H1 (cell line): Measurements from ENCODE around the gene STAT4. TPM values are rescaled to one million over a fixed set of nuclear protein-coding genes. Genes with fewer than 3 reads are reported as not detected.

Experiments
- CTCF ChIA-PET: fragments of 300-600 bp; sonication (Branson Sonifier 250); formaldehyde crosslinking; loops from one replicate; lab custom pipeline; 2021; ENCODE audit not compliant: partially characterized antibody; lab: Charles Lee
- POLR2A ChIA-PET: fragments of 300-600 bp; sonication (Branson Sonifier 250); formaldehyde crosslinking; loops from one replicate; lab custom pipeline; 2021; ENCODE audit warnings: inconsistent platforms; ENCODE audit not compliant: partially characterized antibody; lab: Charles Lee
- DNase-seq, 2 experiments: peaks; one replicate each; pipeline versions ENCODE4 v3.0.0 to v3.0.0-alpha.2; 2010 to 2022; ENCODE audit warnings: low spot score in 2 of 2, low read depth in 1 of 2, mixed read lengths in 1 of 2
- FAIRE-seq: peaks from 2 replicates; lab custom pipeline; 2011; peaks lifted over from hg19 to GRCh38; lab: Jason Lieb, UNC
- H2AFZ ChIP-seq: 2 replicates; pipeline ENCODE4 v1.8.1; 2012; ENCODE audit warnings: low read length, inconsistent platforms
- H2AK5ac ChIP-seq: 2 replicates; pipeline ENCODE4 v1.6.1; 2013; ENCODE audit warnings: low read depth, low read length
- H2BK120ac ChIP-seq: replicated peaks from 2 replicates; pipeline ENCODE3; 2013; ENCODE audit warnings: low read depth, low read length, inconsistent platforms
- H2BK12ac ChIP-seq: 2 replicates; pipeline ENCODE4 v1.6.1; 2013; ENCODE audit warnings: low read depth, low read length
- H2BK15ac ChIP-seq: 2 replicates; pipeline ENCODE4 v1.6.1; 2013; ENCODE audit warnings: low read length
- H2BK20ac ChIP-seq: 2 replicates; pipeline ENCODE4 v1.6.1; 2013; ENCODE audit warnings: low read length
- H2BK5ac ChIP-seq: 2 replicates; pipeline ENCODE4 v1.6.1; 2013; ENCODE audit warnings: low read depth, low read length
- H3K14ac ChIP-seq: 2 replicates; pipeline ENCODE4 v1.6.1; 2013; ENCODE audit warnings: inconsistent platforms; ENCODE audit not compliant: insufficient read length
- H3K18ac ChIP-seq: 2 replicates; pipeline ENCODE4 v1.6.1; 2013; ENCODE audit warnings: low read length; ENCODE audit errors: extremely low read depth
- H3K23ac ChIP-seq: 2 replicates; pipeline ENCODE4 v1.6.1; 2013; ENCODE audit warnings: inconsistent platforms; ENCODE audit not compliant: insufficient read length
- H3K23me2 ChIP-seq: 2 replicates; pipeline ENCODE4 v1.6.1; 2013; ENCODE audit warnings: low read depth, low read length
- H3K27ac ChIP-seq: 2 replicates; pipeline ENCODE4 v1.6.1; 2011; ENCODE audit warnings: low read depth, low read length, inconsistent platforms
- H3K27me3 ChIP-seq, 4 experiments: replicated peaks in 1 of 4; 1 replicate in 1 of 4; 2 replicates in 3 of 4; pipeline versions ENCODE4 v1.6.1 to v1.8.1; 2011 to 2013; ENCODE audit warnings: low read length in 3 of 4, mild to moderate bottlenecking in 3 of 4, inconsistent platforms in 2 of 4, mixed read lengths in 2 of 4, moderate library complexity in 1 of 4; ENCODE audit not compliant: control insufficient read depth in 3 of 4, insufficient read depth in 3 of 4; ENCODE audit errors: extremely low read depth in 1 of 4
- H3K36me3 ChIP-seq, 4 experiments: 2 replicates each; pipeline versions ENCODE4 v1.6.1 to v1.8.1; 2011 to 2013; ENCODE audit warnings: mild to moderate bottlenecking in 4 of 4, low read length in 3 of 4, moderate library complexity in 2 of 4, control low read depth in 1 of 4, inconsistent platforms in 1 of 4; ENCODE audit not compliant: insufficient read depth in 4 of 4, control insufficient read depth in 2 of 4
- H3K4ac ChIP-seq: replicated peaks from 2 replicates; pipeline ENCODE3; 2013; ENCODE audit warnings: low read length, low read depth, mixed read lengths, inconsistent platforms; ENCODE audit not compliant: insufficient read length
- H3K4me1 ChIP-seq, 4 experiments: replicated peaks in 1 of 4; 1 replicate in 1 of 4; 2 replicates in 3 of 4; pipeline versions ENCODE4 v1.6.1 to v1.8.1; 2011 to 2013; ENCODE audit warnings: low read length in 3 of 4, inconsistent platforms in 2 of 4, mixed read lengths in 1 of 4; ENCODE audit not compliant: insufficient read depth in 4 of 4, control insufficient read depth in 3 of 4
- H3K4me2 ChIP-seq, 2 experiments: 2 replicates each; pipeline versions ENCODE4 v1.6.1 to v1.8.1; 2011 to 2013; ENCODE audit warnings: low read depth in 2 of 2, low read length in 2 of 2, control low read depth in 1 of 2, inconsistent platforms in 1 of 2, mild to moderate bottlenecking in 1 of 2; ENCODE audit not compliant: insufficient read depth in 1 of 2
- H3K4me3 ChIP-seq, 4 experiments: fragments of 200-600, 300-600 bp in 1 of 4; sonication (generic), shearing (Covaris generic), sonication (Bioruptor Twin) in 1 of 4; 2 replicates each; pipeline versions ENCODE4 v1.5.1 to v1.8.1; 2011 to 2016; ENCODE audit warnings: low read length in 4 of 4, low read depth in 3 of 4, control low read depth in 2 of 4, inconsistent platforms in 2 of 4, mild to moderate bottlenecking in 2 of 4, mixed read lengths in 1 of 4, moderate library complexity in 1 of 4; ENCODE audit not compliant: insufficient read depth in 2 of 4; ENCODE audit errors: extremely low read depth in 1 of 4
- H3K56ac ChIP-seq: replicated peaks from 2 replicates; pipeline ENCODE3; 2013; ENCODE audit warnings: low read depth, mild to moderate bottlenecking, mixed read lengths, low read length, inconsistent platforms; ENCODE audit not compliant: insufficient read length
- H3K79me1 ChIP-seq: 2 replicates; pipeline ENCODE4 v1.6.1; 2013; ENCODE audit warnings: low read depth, low read length, control low read depth
- H3K79me2 ChIP-seq, 2 experiments: 2 replicates each; pipeline versions ENCODE4 v1.6.1 to v1.8.1; 2012 to 2013; ENCODE audit warnings: low read length in 2 of 2, mild to moderate bottlenecking in 2 of 2, inconsistent platforms in 1 of 2; ENCODE audit not compliant: insufficient read depth in 2 of 2, control insufficient read depth in 1 of 2
- H3K9ac ChIP-seq, 4 experiments: replicated peaks in 1 of 4; 1 replicate in 1 of 4; 2 replicates in 3 of 4; pipeline versions ENCODE4 v1.6.1 to v1.8.1; 2011 to 2013; ENCODE audit warnings: low read depth in 3 of 4, low read length in 3 of 4, control low read depth in 2 of 4, mild to moderate bottlenecking in 2 of 4, moderate library complexity in 2 of 4, inconsistent platforms in 1 of 4; ENCODE audit errors: extremely low read depth in 1 of 4
- H3K9me3 ChIP-seq, 2 experiments: 2 replicates each; pipeline versions ENCODE4 v1.6.1 to v1.8.1; 2012 to 2013; ENCODE audit warnings: mild to moderate bottlenecking in 2 of 2, moderate library complexity in 2 of 2, control low read depth in 1 of 2, inconsistent platforms in 1 of 2, low read depth in 1 of 2, low read length in 1 of 2, mixed read lengths in 1 of 2; ENCODE audit not compliant: insufficient read depth in 2 of 2
- H4K20me1 ChIP-seq, 2 experiments: replicated peaks in 1 of 2; 2 replicates each; pipeline versions ENCODE3 to v1.8.1; 2011 to 2013; ENCODE audit warnings: inconsistent platforms in 2 of 2, low read length in 2 of 2, mild to moderate bottlenecking in 1 of 2; ENCODE audit not compliant: insufficient read depth in 2 of 2, control insufficient read depth in 1 of 2
- H4K5ac ChIP-seq: 2 replicates; pipeline ENCODE4 v1.6.1; 2013; ENCODE audit warnings: low read length, low read depth, mixed read lengths, inconsistent platforms; ENCODE audit not compliant: insufficient read length
- H4K8ac ChIP-seq: 2 replicates; pipeline ENCODE4 v1.8.0; 2013; ENCODE audit warnings: mild to moderate bottlenecking, moderate library complexity, low read length, inconsistent platforms; ENCODE audit not compliant: insufficient read depth; ENCODE audit errors: extremely low read depth
- H4K91ac ChIP-seq: replicated peaks from 2 replicates; pipeline ENCODE3; 2013; ENCODE audit warnings: low read length, mixed read lengths, inconsistent platforms; ENCODE audit not compliant: insufficient read length
- EGR1 ChIP-seq: IDR thresholded peaks from 2 replicates; pipeline ENCODE4 v1.6.1; 2011; ENCODE audit warnings: low read depth, low read length, borderline replicate concordance
- GTF2F1 ChIP-seq: IDR thresholded peaks from 2 replicates; pipeline ENCODE4 v1.6.1; 2012; ENCODE audit warnings: low read depth, low read length, improper control_type of control experiment, borderline replicate concordance
- HDAC2 ChIP-seq, 2 experiments: fragments of 300-600 bp in 1 of 2; sonication (generic) in 1 of 2; IDR thresholded peaks; 2 replicates each; pipeline ENCODE4 v1.6.1; 2011 to 2012; ENCODE audit warnings: low read depth in 2 of 2, low read length in 2 of 2, mild to moderate bottlenecking in 2 of 2, moderate library complexity in 2 of 2, borderline replicate concordance in 1 of 2, inconsistent platforms in 1 of 2
- KDM1A ChIP-seq: fragments of 200-600, 300-600 bp; sonication (generic); IDR thresholded peaks from 2 replicates; pipeline ENCODE4 v1.7.1; 2016; ENCODE audit warnings: mild to moderate bottlenecking, low read length, borderline replicate concordance
- RXRA ChIP-seq: IDR thresholded peaks from 2 replicates; pipeline ENCODE4 v1.6.1; 2011; ENCODE audit warnings: low read depth, mild to moderate bottlenecking, low read length, moderate library complexity; ENCODE audit not compliant: insufficient read depth
- SIN3A ChIP-seq, 2 experiments: IDR thresholded peaks in 1 of 2; conservative IDR thresholded peaks in 1 of 2; 2 replicates each; pipeline ENCODE4 v1.6.1; 2011 to 2012; ENCODE audit warnings: low read length in 2 of 2, improper control_type of control experiment in 1 of 2, low read depth in 1 of 2, mild to moderate bottlenecking in 1 of 2
- ZNF274 ChIP-seq: IDR thresholded peaks from 2 replicates; pipeline ENCODE4 v1.7.0; 2012; ENCODE audit warnings: low read length, borderline replicate concordance; ENCODE audit errors: extremely low read depth
- WGBS, 2 experiments: shearing (Covaris generic) in 1 of 2; methylation state at CpG; one replicate each; pipeline versions ENCODE4 v1.1.6 to v1.1.7; 2013 to 2015; ENCODE audit warnings: low lambda C conversion rate in 2 of 2, mixed read lengths in 2 of 2, inconsistent platforms in 1 of 2, low coverage in 1 of 2, missing lambda C conversion rate in 1 of 2; ENCODE audit not compliant: insufficient replicate concordance in 2 of 2, insufficient coverage in 1 of 2, insufficient read length in 1 of 2; ENCODE audit errors: extremely low coverage in 1 of 2, missing lambda C conversion rate in 1 of 2; 5-methylcytosine and 5-hydroxymethylcytosine counted together
- polyA plus RNA-seq, 7 experiments: library from polyadenylated mRNA; depleted of rRNA in 3 of 7; stranded (reverse) in 5 of 7; unstranded in 2 of 7; fragments of >200 nt in 5 of 7; fragments of 200-250 nt in 2 of 7; gene quantifications; 1 replicate in 5 of 7; 2 replicates in 1 of 7; 4 replicates in 1 of 7; pipeline versions ENCODE4 v1.2.1 to v1.2.3, GENCODE V29; 2011 to 2013; ENCODE audit warnings: missing spikeins in 2 of 7, mixed read lengths in 2 of 7
- total RNA-seq: library from RNA; stranded (reverse); fragmentation: NEBNext Ultra II Directional; extraction: Animal tissue kit (Norgen Biotek cat#: 25700); gene quantifications from 2 replicates; pipeline ENCODE4 v1.2.1, GENCODE V29; 2021

The STAT4 gene
- total and polyA plus RNA-seq, 2 of the 8 experiments (the other 6 are each of a cell fraction or from before 2014, with no cell fraction given) = 0.36 to 0.63 TPM

DNA sequence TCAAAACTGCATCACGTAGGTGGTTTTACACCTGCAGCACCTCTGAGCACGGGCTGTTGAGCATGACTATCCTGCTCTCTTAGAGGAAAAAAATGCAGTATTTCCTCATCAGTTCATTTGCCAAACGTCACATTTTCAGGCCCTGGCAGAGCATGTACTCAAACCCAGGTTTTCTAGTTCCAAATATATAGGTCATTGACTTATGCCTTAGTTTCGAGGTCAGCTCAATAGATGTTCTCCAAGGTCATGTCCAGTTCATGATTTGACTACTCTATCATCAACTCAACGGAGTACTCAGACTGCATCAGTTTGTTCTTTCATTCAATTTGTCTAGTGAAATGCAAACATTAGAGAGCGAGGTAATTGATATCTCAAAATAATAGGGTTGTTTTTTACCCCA lies 97.5 kb downstream of the STAT4 start:
- Histone ChIP-seq H3K23me2 (no peaks in the 10 kb centered on the region), H3K14ac (no peak overlapping the region), H3K79me2 (no peaks in the 10 kb centered on the region), H2BK15ac (no peak overlapping the region), H2BK20ac (no peak overlapping the region), H2AK5ac (no peak overlapping the region), H3K18ac (no peak overlapping the region), H2BK120ac (no peak overlapping the region), H3K4me3 (no peak overlapping the region), H2AFZ (no peak overlapping the region), H3K56ac (no peak overlapping the region), H3K9me3 (no peaks in the 10 kb centered on the region), H2BK12ac (no peak overlapping the region), H4K91ac (no peak overlapping the region), H4K8ac (no peak overlapping the region), H3K27me3 (no peaks in the 10 kb centered on the region), H3K4ac (no peak overlapping the region), H3K36me3 (no peaks in the 10 kb centered on the region), H3K23ac (no peak overlapping the region), H4K5ac (no peak overlapping the region), H3K4me1 (no peaks in the 10 kb centered on the region), H3K9ac (no peak overlapping the region), H3K79me1 (no peaks in the 10 kb centered on the region), H2BK5ac (no peak overlapping the region), H3K4me2 (no peak overlapping the region), H4K20me1 (no peaks in the 10 kb centered on the region), H3K27ac (no peak overlapping the region)
- TF ChIP-seq RXRA (no peak), GTF2F1 (no peak), KDM1A (no peak), SIN3A (conservative IDR thresholded peaks at IDR 0.05 in 1 of 2, IDR thresholded peaks at IDR 0.05 in 1 of 2; ENCODE audit: low read depth in 1 of 2, low read length in 2 of 2) (no peak), ZNF274 (no peak), EGR1 (no peak), HDAC2 (IDR thresholded peaks at IDR 0.05; ENCODE audit: borderline replicate concordance in 1 of 2, low read depth in 2 of 2, low read length in 2 of 2) (no peak)
- ChIA-PET CTCF (interaction anchor here (0.8 to 7.1 kb wide), 34 partner anchors 9 to 696 kb away, joined by 3 to 137 read pairs (median 5); partner anchors contain the start of gene STAT4), POLR2A (no interaction called here)
- no peak for DNase-seq
- WGBS, 2 experiments = 88% methylated on average over 6 of the region's 6 CpGs; no CpG with 5 or more reads in 1 of the 2 experiments
- no peak for FAIRE-seq
